ENCODE data around the gene MFSD2A. TPM values are rescaled to one million over a fixed set of nuclear protein-coding genes. Genes with fewer than 3 reads are reported as not detected.

MFSD2A gene
- total RNA-seq, 1 donor from 2014 or later: 3.3 TPM

- no peak for DNase-seq (ENCODE audit: low read depth)
- Mint-ChIP-seq H3K4me3 (ENCODE audit: unreplicated experiment) (no peak overlapping the region), H3K27me3 (ENCODE audit: low read depth, unreplicated experiment) (peaks cover 25% of the 10 kb centered on the region), H3K9me3 (ENCODE audit: unreplicated experiment) (no peaks in the 10 kb centered on the region), H3K27ac (ENCODE audit: unreplicated experiment) (no peak overlapping the region), H3K4me1 (ENCODE audit: low read depth, unreplicated experiment) (no peaks in the 10 kb centered on the region), H3K36me3 (ENCODE audit: low read depth, unreplicated experiment) (no peaks in the 10 kb centered on the region)
- Histone ChIP-seq H3K9me3 (ENCODE audit: insufficient read depth, low read depth, low read length) (no peaks in the 10 kb centered on the region), H4K20me1 (ENCODE audit: insufficient read depth, low read length) (no peaks in the 10 kb centered on the region), H3K4me2 (ENCODE audit: low read length) (no peak overlapping the region), H3K9ac (ENCODE audit: low read length) (no peak overlapping the region), H3K36me3 (ENCODE audit: insufficient read depth, low read length) (no peaks in the 10 kb centered on the region), H3K79me2 (ENCODE audit: insufficient read depth, low read length) (no peaks in the 10 kb centered on the region), H3K27me3 (ENCODE audit: insufficient read depth, low read length) (peaks cover 24% of the 10 kb centered on the region), H2AFZ (ENCODE audit: low read depth, low read length) (no peak overlapping the region), H3K4me1 (ENCODE audit: insufficient read depth, low read length) (no peaks in the 10 kb centered on the region), H3K4me3 (ENCODE audit: insufficient read depth, low read depth, low read length) (no peak overlapping the region), H3K27ac (ENCODE audit: low read depth, low read length) (no peak overlapping the region)
- FAIRE-seq: no peak
- TF ChIP-seq CTCF (IDR thresholded peaks at IDR 0.05; ENCODE audit: insufficient read depth, low read depth, low read length) (no peak), EZH2 (IDR thresholded peaks at IDR 0.05; ENCODE audit: insufficient read depth, low read length) (no peak)
Measured at GRCh38 chr1:39944410-39945112, 10.4 kb upstream of the MFSD2A start.

DNA sequence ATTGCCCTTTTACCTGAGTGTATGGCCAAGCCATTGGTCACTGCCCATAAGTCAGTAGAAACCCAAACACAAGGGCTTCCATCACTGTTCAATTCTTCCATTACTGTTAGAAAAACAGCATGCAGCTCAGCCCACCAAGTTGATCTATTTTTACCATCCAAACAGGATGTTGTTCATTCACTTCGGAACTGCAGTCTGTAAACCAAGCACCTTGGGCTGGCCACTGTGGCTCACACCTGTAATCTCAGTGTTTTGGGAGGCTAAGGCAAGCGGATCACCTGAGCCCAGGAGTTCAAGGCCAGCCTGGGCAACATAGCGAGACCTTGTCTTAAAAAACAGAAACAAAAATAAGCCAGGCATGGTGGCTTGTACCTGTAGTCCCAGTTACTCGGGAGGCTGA, 8.7 kb upstream of the MFSD2A start:
- no peak overlapping the region for H3K27ac ChIP-seq (ENCODE audit: low read depth, low read length)

More for the DNA sequence above, 8.7 kb upstream of the MFSD2A start:
- Histone ChIP-seq H3K9ac (ENCODE audit: low read length) (no peak overlapping the region), H3K27me3 (ENCODE audit: insufficient read depth, low read length) (peaks cover 21% of the 10 kb centered on the region), H3K9me3 (ENCODE audit: insufficient read depth, low read depth, low read length) (no peaks in the 10 kb centered on the region), H3K4me3 (ENCODE audit: insufficient read depth, low read depth, low read length) (no peak overlapping the region), H3K79me2 (ENCODE audit: insufficient read depth, low read length) (no peaks in the 10 kb centered on the region), H3K4me2 (ENCODE audit: low read length) (no peak overlapping the region), H2AFZ (ENCODE audit: low read depth, low read length) (no peak overlapping the region), H4K20me1 (ENCODE audit: insufficient read depth, low read length) (no peaks in the 10 kb centered on the region), H3K4me1 (ENCODE audit: insufficient read depth, low read length) (no peaks in the 10 kb centered on the region), H3K36me3 (ENCODE audit: insufficient read depth, low read length) (no peaks in the 10 kb centered on the region)
- no peak overlapping the region for H3K27ac Mint-ChIP-seq (ENCODE audit: unreplicated experiment)
- no peaks in the 10 kb centered on the region for H3K4me1 Mint-ChIP-seq (ENCODE audit: low read depth, unreplicated experiment)
- FAIRE-seq (no peak), DNase-seq (ENCODE audit: low read depth) (no peak)
- no peaks in the 10 kb centered on the region for H3K9me3 Mint-ChIP-seq (ENCODE audit: unreplicated experiment)
- H3K36me3 Mint-ChIP-seq (ENCODE audit: low read depth, unreplicated experiment): peaks cover 3% of the 10 kb centered on the region
- H3K27me3 Mint-ChIP-seq (ENCODE audit: low read depth, unreplicated experiment): peaks cover 16% of the 10 kb centered on the region
- TF ChIP-seq EZH2 (IDR thresholded peaks at IDR 0.05; ENCODE audit: insufficient read depth, low read length) (no peak), CTCF (IDR thresholded peaks at IDR 0.05; ENCODE audit: insufficient read depth, low read depth, low read length) (no peak)
- H3K4me3 Mint-ChIP-seq (ENCODE audit: unreplicated experiment): no peak overlapping the region

Measured in astrocyte (in vitro differentiated cells and primary cell).